Memory B cell (primary cell): ENCODE results near the gene GANAB.
"Not testable (repeated sequence)": the region's sequence is repeated elsewhere in the genome, so short reads cannot be mapped to it uniquely, and the experiment has no call there.

Experiments
- ATAC-seq: fragments of 150-1000 bp; cut with Tn5 transposase; 2 replicates; pipeline ENCODE4 v1.10.0; 2021; ENCODE audit warnings: low read depth, mild to moderate bottlenecking, moderate library complexity
- DNase-seq, 2 donors: peaks; one replicate each; pipeline ENCODE4 v3.0.0; 2022; ENCODE audit warnings: low spot score in 2 of 2
- H3K27ac Mint-ChIP-seq: one replicate; pipeline ENCODE4 v1.8.0; 2022; ENCODE audit warnings: mild to moderate bottlenecking, moderate library complexity, mixed read lengths
- H3K27me3 Mint-ChIP-seq: one replicate; pipeline ENCODE4 v1.8.0; 2022; ENCODE audit warnings: mixed read lengths
- H3K36me3 Mint-ChIP-seq: one replicate; pipeline ENCODE4 v1.8.0; 2022; ENCODE audit warnings: mild to moderate bottlenecking, mixed read lengths
- H3K4me1 Mint-ChIP-seq: one replicate; pipeline ENCODE4 v1.8.0; 2022; ENCODE audit warnings: mixed read lengths
- H3K4me3 Mint-ChIP-seq: one replicate; pipeline ENCODE4 v1.8.0; 2022; ENCODE audit warnings: mild to moderate bottlenecking, moderate library complexity, mixed read lengths
- H3K9me3 Mint-ChIP-seq: one replicate; pipeline ENCODE4 v1.8.0; 2022; ENCODE audit warnings: mixed read lengths

Gene GANAB

GRCh38 chr11:62645946-62646824 lies at the start of gene GANAB:
Gene GANAB (minus strand): TSS chr11:62646613. CDS start chr11:62646599, 14 bp downstream.
- no peaks in the 10 kb centered on the region for H3K27me3 Mint-ChIP-seq
- H3K36me3 Mint-ChIP-seq: no peaks in the 10 kb centered on the region
- ATAC-seq (peak; percentile 99), DNase-seq (peak; percentile 87 to 96)
- H3K27ac Mint-ChIP-seq: peak within 1 kb of the TSS; percentile 88
- H3K4me1 Mint-ChIP-seq: peaks cover 11% of the 10 kb centered on the region
- H3K4me3 Mint-ChIP-seq: peak within 1 kb of the TSS; percentile 90
- H3K9me3 Mint-ChIP-seq: no peaks in the 10 kb centered on the region

DNA sequence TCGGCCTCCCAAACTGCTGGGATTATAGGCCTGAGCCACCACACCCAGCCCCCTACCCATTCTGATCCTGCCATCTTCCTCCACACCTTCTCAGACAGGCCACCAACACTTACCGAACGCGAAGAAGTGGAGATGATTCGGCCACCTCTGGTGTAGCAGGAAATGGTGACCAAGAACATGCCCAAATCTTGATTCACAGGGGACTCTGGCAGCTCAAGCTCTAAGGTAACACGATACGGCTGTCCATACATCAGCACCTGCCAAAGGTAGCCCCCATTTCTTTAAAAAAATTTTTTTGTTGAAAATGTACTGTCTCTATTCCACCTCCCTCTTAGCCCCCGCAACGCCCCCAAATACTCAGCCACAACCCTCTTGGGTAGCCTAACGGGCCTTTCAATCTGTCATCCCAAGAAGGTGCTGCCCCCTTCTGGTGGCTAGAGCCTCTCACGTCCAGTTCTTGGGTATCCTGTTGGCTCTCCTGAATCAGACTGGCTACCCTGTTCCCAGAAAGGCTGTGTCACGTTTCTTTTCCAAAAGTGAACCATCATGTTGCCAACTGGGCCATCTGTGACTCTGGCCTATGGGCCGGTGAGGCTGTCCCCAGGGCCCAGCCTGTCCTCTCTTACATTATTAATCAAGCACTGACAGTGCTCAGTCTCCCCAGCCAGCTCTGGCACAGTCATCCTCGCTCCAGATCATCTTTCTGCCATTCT lies 48.2 kb upstream of the GANAB start:
- H3K36me3 Mint-ChIP-seq: peaks cover 14% of the 10 kb centered on the region
- H3K27ac Mint-ChIP-seq: no peak overlapping the region
- DNase-seq: peak; percentile 71 to 79
- no peak overlapping the region for H3K4me3 Mint-ChIP-seq
- no peaks in the 10 kb centered on the region for H3K27me3 Mint-ChIP-seq
- no peaks in the 10 kb centered on the region for H3K9me3 Mint-ChIP-seq
- H3K4me1 Mint-ChIP-seq: peaks cover 8% of the 10 kb centered on the region
- ATAC-seq: peak; percentile 96

- H3K4me3 Mint-ChIP-seq, H3K27me3 Mint-ChIP-seq, H3K4me1 Mint-ChIP-seq, H3K9me3 Mint-ChIP-seq, ATAC-seq, DNase-seq, H3K27ac Mint-ChIP-seq: not testable (repeated sequence)
- H3K36me3 Mint-ChIP-seq: peaks cover 14% of the 10 kb centered on the region
Measured at GRCh38 chr11:62693624-62694023, 47.2 kb upstream of the GANAB start.

GRCh38 chr11:62689421-62690183 lies 43.2 kb upstream of the GANAB start, which contains the start of gene LRRN4CL:
Gene LRRN4CL (minus strand): TSS chr11:62689530. CDS start chr11:62688508, 1,022 bp downstream.
- DNase-seq: no peak
- no peak for ATAC-seq
- no peak within 1 kb of the TSS for H3K4me3 Mint-ChIP-seq
- no peak within 1 kb of the TSS for H3K27ac Mint-ChIP-seq
- peaks cover 3% of the 10 kb centered on the region for H3K27me3 Mint-ChIP-seq
- peaks cover 1% of the 10 kb centered on the region for H3K4me1 Mint-ChIP-seq
- no peaks in the 10 kb centered on the region for H3K9me3 Mint-ChIP-seq
- peaks cover 11% of the 10 kb centered on the region for H3K36me3 Mint-ChIP-seq

DNA sequence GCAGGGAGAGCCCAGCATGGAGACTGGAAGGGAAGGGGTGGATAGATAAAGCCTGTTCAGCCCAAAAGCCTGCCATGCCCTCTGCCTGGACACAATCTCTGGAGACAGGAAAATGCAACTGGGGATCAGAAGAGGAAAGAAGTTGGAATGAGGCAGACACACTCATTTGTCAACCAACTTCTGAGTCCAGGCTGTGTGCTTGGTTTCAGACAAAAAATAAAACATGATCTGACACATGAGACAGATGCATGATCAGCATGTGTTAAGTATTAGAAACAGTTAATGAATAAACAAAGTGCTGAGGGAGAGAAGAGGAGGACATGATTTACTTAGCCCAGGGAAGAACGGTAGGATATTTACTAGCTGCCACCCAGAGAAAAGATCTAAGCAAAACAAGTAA lies 42.1 kb upstream of the GANAB start:
- Mint-ChIP-seq H3K36me3 (peaks cover 11% of the 10 kb centered on the region), H3K27ac (no peak overlapping the region), H3K9me3 (no peaks in the 10 kb centered on the region), H3K4me3 (no peak overlapping the region), H3K27me3 (peaks cover 3% of the 10 kb centered on the region), H3K4me1 (no peaks in the 10 kb centered on the region)
- ATAC-seq: no peak
- DNase-seq: no peak

GRCh38 chr11:62687508-62688396 lies 41.3 kb upstream of the GANAB start:
- Mint-ChIP-seq H3K9me3 (no peaks in the 10 kb centered on the region), H3K36me3 (peaks cover 8% of the 10 kb centered on the region), H3K4me1 (no peaks in the 10 kb centered on the region), H3K4me3 (no peak overlapping the region), H3K27me3 (peaks cover 3% of the 10 kb centered on the region), H3K27ac (no peak overlapping the region)
- no peak for DNase-seq
- no peak for ATAC-seq

DNA sequence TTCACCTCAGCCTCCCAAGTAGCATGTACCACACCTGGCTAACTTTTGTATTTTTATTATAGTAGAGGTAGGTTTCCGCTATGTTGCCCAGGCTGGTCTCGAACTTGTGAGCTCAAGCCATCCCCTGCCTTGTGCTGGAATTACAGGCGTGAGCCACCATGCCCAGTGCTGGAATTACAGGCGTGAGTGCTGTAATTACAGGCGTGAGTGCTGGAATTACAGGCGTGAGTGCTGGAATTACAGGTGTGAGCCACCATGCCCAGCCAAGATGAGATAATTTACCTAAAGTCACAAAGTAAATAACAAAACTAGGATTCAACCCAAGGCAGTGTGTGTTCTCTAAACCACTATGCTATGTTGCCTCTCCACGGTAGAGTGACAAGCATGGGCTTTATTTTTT lies 36.1 kb upstream of the GANAB start:
- no peak overlapping the region for H3K27ac Mint-ChIP-seq
- no peaks in the 10 kb centered on the region for H3K9me3 Mint-ChIP-seq
- H3K27me3 Mint-ChIP-seq: no peaks in the 10 kb centered on the region
- ATAC-seq (no peak), DNase-seq (no peak)
- peaks cover 16% of the 10 kb centered on the region for H3K4me1 Mint-ChIP-seq
- H3K36me3 Mint-ChIP-seq: peaks cover 4% of the 10 kb centered on the region
- no peak overlapping the region for H3K4me3 Mint-ChIP-seq

DNA sequence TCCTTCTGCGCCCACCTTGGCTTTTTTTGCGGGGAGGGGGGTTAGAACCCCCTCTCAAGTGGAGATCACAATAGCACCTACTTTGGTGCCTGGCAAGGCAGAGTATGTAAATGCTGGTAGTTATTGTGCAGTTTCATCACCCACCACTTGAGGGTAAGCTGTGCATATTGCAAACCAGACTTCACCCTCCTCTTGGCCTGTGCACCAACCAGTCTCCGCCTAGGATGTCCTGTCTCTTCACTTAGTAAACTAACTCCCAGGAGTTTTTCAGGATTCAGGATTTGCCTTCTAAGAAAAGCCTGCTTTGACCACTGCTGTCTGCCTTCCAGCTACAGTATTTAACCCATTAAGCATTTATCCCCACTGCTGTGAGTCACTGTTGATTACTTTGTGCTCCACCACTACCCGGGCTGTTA lies 34.4 kb upstream of the GANAB start:
- ATAC-seq (peak; percentile 64), DNase-seq (peak; percentile 27 to 50)
- no peaks in the 10 kb centered on the region for H3K27me3 Mint-ChIP-seq
- peak overlapping the region; percentile 58 for H3K27ac Mint-ChIP-seq
- H3K9me3 Mint-ChIP-seq: no peaks in the 10 kb centered on the region
- peaks cover 9% of the 10 kb centered on the region for H3K36me3 Mint-ChIP-seq
- H3K4me1 Mint-ChIP-seq: peaks cover 24% of the 10 kb centered on the region
- peak overlapping the region; percentile 65 for H3K4me3 Mint-ChIP-seq

GRCh38 chr11:62678770-62679696 lies 32.6 kb upstream of the GANAB start, which contains the start of gene UBXN1:
Gene UBXN1 (minus strand): TSS chr11:62679073. CDS start chr11:62678923, 150 bp downstream.
- peaks cover 11% of the 10 kb centered on the region for H3K36me3 Mint-ChIP-seq
- H3K9me3 Mint-ChIP-seq: no peaks in the 10 kb centered on the region
- peaks cover 27% of the 10 kb centered on the region for H3K4me1 Mint-ChIP-seq
- ATAC-seq (peak; percentile 85), DNase-seq (peak; percentile 76 to 79)
- H3K27me3 Mint-ChIP-seq: no peaks in the 10 kb centered on the region
- H3K4me3 Mint-ChIP-seq: peak within 1 kb of the TSS; percentile 83
- H3K27ac Mint-ChIP-seq: peak within 1 kb of the TSS; percentile 97

DNA sequence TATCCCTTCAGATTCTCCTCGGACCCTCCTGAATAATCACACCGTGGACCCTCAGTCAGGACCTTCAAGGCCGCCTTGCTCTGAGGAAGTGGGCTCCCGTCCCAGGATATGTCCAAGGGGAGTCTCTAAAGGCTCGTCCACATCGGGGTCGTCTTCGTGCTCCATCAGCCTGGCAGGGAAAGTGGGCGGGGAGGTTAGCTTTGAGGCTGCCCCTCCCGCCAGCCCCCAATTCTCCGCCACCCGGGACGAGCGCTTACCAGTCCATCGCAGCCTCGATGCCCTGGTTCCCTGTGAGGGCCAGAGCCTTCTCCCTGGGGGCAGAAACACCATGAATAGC lies 32.0 kb upstream of the GANAB start:
- Mint-ChIP-seq H3K27me3 (no peaks in the 10 kb centered on the region), H3K36me3 (peaks cover 11% of the 10 kb centered on the region), H3K4me1 (peaks cover 27% of the 10 kb centered on the region), H3K27ac (peak overlapping the region; percentile 97), H3K9me3 (no peaks in the 10 kb centered on the region), H3K4me3 (peak overlapping the region; percentile 83)
- ATAC-seq (no peak), DNase-seq (no peak)

DNA sequence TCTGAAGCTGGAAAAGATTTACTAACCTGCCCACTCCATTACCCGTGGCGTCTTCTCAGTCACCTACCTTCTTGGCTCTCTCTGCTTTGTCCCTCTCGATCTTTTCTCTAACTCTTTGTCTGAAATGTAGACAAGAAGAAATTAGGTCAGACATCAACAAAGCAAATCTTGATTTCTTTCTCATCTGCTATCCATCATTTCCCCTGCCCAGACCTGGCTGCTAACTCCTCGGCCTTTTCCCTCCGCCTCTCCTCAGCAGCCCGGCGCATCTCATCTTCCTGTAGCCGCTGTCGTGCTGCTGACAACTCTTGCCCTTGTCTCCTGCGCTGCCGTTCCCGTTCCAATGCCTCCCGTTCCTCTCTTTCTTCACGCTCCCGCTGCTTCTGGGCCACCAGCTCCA lies 31.3 kb upstream of the GANAB start:
- no peaks in the 10 kb centered on the region for H3K9me3 Mint-ChIP-seq
- no peak for ATAC-seq
- H3K4me1 Mint-ChIP-seq: peaks cover 27% of the 10 kb centered on the region
- peak overlapping the region; percentile 97 for H3K27ac Mint-ChIP-seq
- no peaks in the 10 kb centered on the region for H3K27me3 Mint-ChIP-seq
- no peak for DNase-seq
- H3K4me3 Mint-ChIP-seq: peak overlapping the region; percentile 83
- H3K36me3 Mint-ChIP-seq: peaks cover 11% of the 10 kb centered on the region

GRCh38 chr11:62677156-62677555 lies 30.7 kb upstream of the GANAB start:
- Mint-ChIP-seq H3K36me3 (peaks cover 11% of the 10 kb centered on the region), H3K27ac (peak overlapping the region; percentile 97), H3K9me3 (no peaks in the 10 kb centered on the region), H3K27me3 (no peaks in the 10 kb centered on the region), H3K4me3 (peak overlapping the region; percentile 83), H3K4me1 (peaks cover 29% of the 10 kb centered on the region)
- ATAC-seq (no peak), DNase-seq (no peak)
